Activated T-helper 1 cell treated with anti-CD3 and anti-CD28 coated beads, Interleukin-12 subunit alpha, Interleukin-12 subunit beta, Interleukin-2, Interleukin-4 antibody, amounts not matched to agents 30 ng/mL and 10 ng/mL and 1 ng/mL, durations not matched to agents 14 hours and 24 hours and 36 hours (primary cell): Measurements from ENCODE around the gene ZNF148. TPM values are rescaled to one million over a fixed set of nuclear protein-coding genes. Genes with fewer than 3 reads are reported as not detected.
A peak's percentile ranks its signal among the peaks of the same experiment; 100 is the strongest.
"Not testable (repeated sequence)": the region's sequence is repeated elsewhere in the genome, so short reads cannot be mapped to it uniquely, and the experiment has no call there.

Experiments used
- DNase-seq: peaks from one replicate; pipeline ENCODE4 v3.0.0; 2021; ENCODE audit warnings: low spot score
- H3K27ac Mint-ChIP-seq: one replicate; pipeline ENCODE4 v1.8.0; 2021; ENCODE audit warnings: mild to moderate bottlenecking, mixed read lengths
- H3K27me3 Mint-ChIP-seq: one replicate; pipeline ENCODE4 v1.8.0; 2022; ENCODE audit warnings: mild to moderate bottlenecking, moderate library complexity, mixed read lengths; ENCODE audit not compliant: insufficient read depth
- H3K36me3 Mint-ChIP-seq: one replicate; pipeline ENCODE4 v1.8.0; 2021; ENCODE audit warnings: low read depth, mixed read lengths
- H3K4me1 Mint-ChIP-seq: one replicate; pipeline ENCODE4 v1.8.0; 2021; ENCODE audit warnings: low read depth, mixed read lengths
- H3K4me3 Mint-ChIP-seq: one replicate; pipeline ENCODE4 v1.8.0; 2021; ENCODE audit warnings: mild to moderate bottlenecking, moderate library complexity, mixed read lengths
- H3K9me3 Mint-ChIP-seq: one replicate; pipeline ENCODE4 v1.8.0; 2021; ENCODE audit warnings: mixed read lengths
- intact Hi-C: fragments of 100-400 bp; cut with micrococcal nuclease; formaldehyde crosslinking; loops from one replicate; pipeline ENCODE4 v1.15.1; 2024
- total RNA-seq: library from RNA; stranded (reverse); gene quantifications from 2 replicates; pipeline ENCODE4 v1.2.3, GENCODE V29; 2022

ZNF148 gene
- total RNA-seq, 1 donor from 2014 or later: 34.7 TPM

DNA sequence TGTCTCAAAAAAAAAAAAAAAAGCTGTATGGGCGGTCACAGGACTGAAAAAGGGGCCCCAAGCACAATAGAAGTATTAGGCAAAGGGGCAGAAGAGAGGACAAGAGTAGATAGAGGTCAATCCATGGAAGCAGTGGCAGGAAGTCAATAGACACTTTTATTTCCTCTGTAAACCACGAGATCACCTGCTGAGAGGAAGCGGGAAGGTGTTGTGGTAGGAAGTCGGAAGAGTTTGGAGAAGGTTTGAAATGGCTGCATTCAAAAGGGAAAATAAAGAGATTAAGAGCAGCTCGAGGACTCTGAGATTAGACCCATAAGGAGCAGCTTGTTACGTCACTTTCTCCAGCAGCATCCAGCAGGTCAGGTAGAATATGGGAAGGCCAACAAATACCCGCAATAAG lies 14.2 kb upstream of the ZNF148 start:
- intact Hi-C loops: no loop called here
- Mint-ChIP-seq H3K27ac (no peak overlapping the region), H3K27me3 (peaks cover 13% of the 10 kb centered on the region), H3K9me3 (no peaks in the 10 kb centered on the region), H3K36me3 (no peaks in the 10 kb centered on the region), H3K4me3 (no peak overlapping the region), H3K4me1 (peaks cover 10% of the 10 kb centered on the region)
- DNase-seq: no peak

DNA sequence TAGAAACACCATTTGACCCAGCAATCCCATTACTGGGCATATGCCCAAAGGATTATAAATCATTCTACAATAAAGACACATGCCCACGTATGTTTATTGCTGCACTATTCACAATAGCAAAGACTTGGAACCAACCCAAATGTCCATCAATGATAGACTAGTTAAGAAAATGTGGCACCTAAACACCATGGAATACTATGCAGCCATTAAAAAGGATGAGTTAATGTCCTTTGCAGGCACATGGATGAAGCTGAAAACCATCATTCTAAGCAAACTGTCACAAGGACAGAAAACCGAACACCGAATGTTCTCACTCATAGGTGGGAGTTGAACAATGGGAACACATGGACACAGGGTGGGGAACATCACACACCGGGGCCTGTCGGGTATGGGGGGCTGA lies 13.2 kb upstream of the ZNF148 start:
- intact Hi-C loops: not testable (repeated sequence)

DNA sequence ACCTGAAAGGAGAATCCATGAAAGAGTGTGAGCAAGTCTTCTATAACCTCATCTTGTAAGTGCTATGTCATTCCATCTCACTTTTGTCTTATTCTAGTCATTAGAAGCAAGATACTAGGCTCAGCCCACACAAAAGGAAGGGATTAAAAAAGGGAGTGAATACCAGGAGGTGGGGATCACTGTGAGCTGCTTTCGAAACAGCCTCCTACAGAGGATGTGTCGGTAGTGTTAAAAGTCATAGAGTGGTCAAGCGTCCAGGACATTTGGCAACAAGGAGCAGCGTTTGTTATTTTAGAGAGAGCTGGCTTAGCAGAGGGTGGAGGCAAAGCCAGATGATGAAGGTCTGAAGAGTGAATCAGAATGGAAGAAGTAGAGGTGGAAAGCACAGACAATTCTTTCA lies 11.7 kb upstream of the ZNF148 start:
- DNase-seq: no peak
- no peaks in the 10 kb centered on the region for H3K9me3 Mint-ChIP-seq
- no peak overlapping the region for H3K27ac Mint-ChIP-seq
- intact Hi-C loops: no loop called here
- no peak overlapping the region for H3K4me3 Mint-ChIP-seq
- H3K36me3 Mint-ChIP-seq: no peaks in the 10 kb centered on the region
- H3K27me3 Mint-ChIP-seq: peaks cover 20% of the 10 kb centered on the region
- peaks cover 15% of the 10 kb centered on the region for H3K4me1 Mint-ChIP-seq

More for the DNA sequence above, 13.2 kb upstream of the ZNF148 start:
- H3K4me1 Mint-ChIP-seq, H3K27ac Mint-ChIP-seq, H3K36me3 Mint-ChIP-seq, H3K9me3 Mint-ChIP-seq, H3K4me3 Mint-ChIP-seq, DNase-seq: not testable (repeated sequence)
- peaks cover 16% of the 10 kb centered on the region for H3K27me3 Mint-ChIP-seq

DNA sequence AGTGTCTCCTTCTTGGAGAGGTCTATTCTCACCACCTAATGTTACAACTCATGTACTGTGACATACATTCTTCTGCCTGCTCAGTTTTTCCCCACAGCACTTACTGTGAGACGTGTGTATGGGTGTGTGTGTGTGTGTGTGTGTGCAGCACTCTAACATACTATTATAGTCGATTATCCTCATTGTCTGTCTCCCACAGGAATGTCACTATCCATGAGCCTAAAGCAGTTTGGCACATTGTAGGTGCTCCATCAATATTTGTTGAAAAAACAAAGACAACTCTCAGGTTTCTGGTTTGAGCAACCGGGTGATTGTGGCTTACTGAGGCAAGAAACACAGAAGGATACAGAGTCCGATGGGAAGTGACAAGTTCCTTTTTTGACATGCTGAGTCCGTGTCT lies 8.6 kb upstream of the ZNF148 start:
- H3K27ac Mint-ChIP-seq: no peak overlapping the region
- no peak for DNase-seq

GRCh38 chr3:125382298-125382697 lies 7.2 kb upstream of the ZNF148 start:
- H3K27me3 Mint-ChIP-seq: peaks cover 14% of the 10 kb centered on the region
- intact Hi-C loops: no loop called here
- no peaks in the 10 kb centered on the region for H3K36me3 Mint-ChIP-seq
- H3K4me1 Mint-ChIP-seq: peaks cover 11% of the 10 kb centered on the region
- no peak for DNase-seq
- no peak overlapping the region for H3K27ac Mint-ChIP-seq
- H3K4me3 Mint-ChIP-seq: no peak overlapping the region
- no peaks in the 10 kb centered on the region for H3K9me3 Mint-ChIP-seq

More for the DNA sequence above, 8.6 kb upstream of the ZNF148 start:
- Mint-ChIP-seq H3K4me1 (peaks cover 11% of the 10 kb centered on the region), H3K27me3 (peaks cover 14% of the 10 kb centered on the region), H3K9me3 (no peaks in the 10 kb centered on the region), H3K36me3 (no peaks in the 10 kb centered on the region), H3K4me3 (no peak overlapping the region)
- intact Hi-C loops: no loop called here

DNA sequence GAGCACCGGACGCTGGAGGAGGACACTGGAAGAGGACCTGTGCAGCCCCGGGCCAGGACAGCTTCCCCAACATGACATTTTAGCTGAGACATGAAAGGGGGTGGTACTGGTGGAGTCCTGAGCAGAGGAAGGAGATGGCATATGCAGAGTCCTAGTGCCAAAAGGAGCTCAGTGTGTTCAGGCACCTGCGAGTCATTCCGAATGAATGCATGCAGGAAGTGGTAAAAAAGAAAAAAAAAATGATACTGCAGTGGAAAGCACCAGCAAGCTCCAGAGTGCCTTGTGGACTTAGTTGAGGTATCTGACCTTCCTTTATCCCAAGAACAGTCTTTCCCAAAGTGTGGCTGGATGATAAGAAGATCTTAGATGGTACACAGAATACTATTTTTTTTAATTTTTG lies 6.6 kb upstream of the ZNF148 start:
- Mint-ChIP-seq H3K4me1 (peaks cover 11% of the 10 kb centered on the region), H3K27me3 (peaks cover 14% of the 10 kb centered on the region), H3K9me3 (no peaks in the 10 kb centered on the region), H3K27ac (peak overlapping the region; percentile 55), H3K4me3 (no peak overlapping the region), H3K36me3 (no peaks in the 10 kb centered on the region)
- intact Hi-C loops: no loop called here
- peak; percentile 24 for DNase-seq

GRCh38 chr3:125381314-125381713 lies 6.2 kb upstream of the ZNF148 start:
- Mint-ChIP-seq H3K4me3 (no peak overlapping the region), H3K36me3 (no peaks in the 10 kb centered on the region), H3K27ac (peak overlapping the region; percentile 21), H3K27me3 (peaks cover 14% of the 10 kb centered on the region), H3K4me1 (peaks cover 11% of the 10 kb centered on the region), H3K9me3 (no peaks in the 10 kb centered on the region)
- intact Hi-C loops: no loop called here
- DNase-seq: no peak

DNA sequence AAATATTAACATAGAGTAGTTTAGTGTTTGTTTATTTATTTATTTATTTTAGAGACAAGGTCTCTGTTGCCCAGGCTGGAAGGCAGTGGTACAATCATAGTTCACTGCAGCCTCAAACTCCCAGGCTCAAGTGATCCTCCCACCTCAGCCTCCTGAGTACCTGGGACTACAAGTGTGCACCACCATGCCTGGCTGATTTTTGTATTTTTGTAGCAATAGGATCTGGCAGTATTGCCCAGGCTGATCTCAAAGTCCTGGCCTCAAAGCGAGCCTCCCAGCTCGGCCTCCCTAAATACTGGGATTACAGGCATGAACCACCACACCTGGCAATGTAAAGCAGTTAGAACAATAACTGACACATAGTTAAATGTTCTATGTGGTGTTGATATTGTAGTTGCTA lies 4.4 kb upstream of the ZNF148 start:
- Mint-ChIP-seq H3K27me3 (peaks cover 10% of the 10 kb centered on the region), H3K27ac (no peak overlapping the region), H3K4me1 (peaks cover 22% of the 10 kb centered on the region), H3K36me3 (peaks cover under 1% of the 10 kb centered on the region), H3K4me3 (no peak overlapping the region), H3K9me3 (no peaks in the 10 kb centered on the region)
- intact Hi-C loops: loop anchor here (5.0 to 10.0 kb wide), 4 partner anchors 147 to 645 kb away; partner anchors contain the start of gene UMPS
- no peak for DNase-seq

GRCh38 chr3:125378762-125379161 lies 3.6 kb upstream of the ZNF148 start:
- intact Hi-C loops: loop anchor here (5.0 to 10.0 kb wide), 4 partner anchors 146 to 644 kb away; partner anchors contain the start of gene UMPS
- Mint-ChIP-seq H3K27me3 (peaks cover 7% of the 10 kb centered on the region), H3K9me3 (no peaks in the 10 kb centered on the region), H3K4me3 (no peak overlapping the region), H3K27ac (no peak overlapping the region), H3K36me3 (peaks cover 3% of the 10 kb centered on the region), H3K4me1 (peaks cover 30% of the 10 kb centered on the region)
- no peak for DNase-seq

DNA sequence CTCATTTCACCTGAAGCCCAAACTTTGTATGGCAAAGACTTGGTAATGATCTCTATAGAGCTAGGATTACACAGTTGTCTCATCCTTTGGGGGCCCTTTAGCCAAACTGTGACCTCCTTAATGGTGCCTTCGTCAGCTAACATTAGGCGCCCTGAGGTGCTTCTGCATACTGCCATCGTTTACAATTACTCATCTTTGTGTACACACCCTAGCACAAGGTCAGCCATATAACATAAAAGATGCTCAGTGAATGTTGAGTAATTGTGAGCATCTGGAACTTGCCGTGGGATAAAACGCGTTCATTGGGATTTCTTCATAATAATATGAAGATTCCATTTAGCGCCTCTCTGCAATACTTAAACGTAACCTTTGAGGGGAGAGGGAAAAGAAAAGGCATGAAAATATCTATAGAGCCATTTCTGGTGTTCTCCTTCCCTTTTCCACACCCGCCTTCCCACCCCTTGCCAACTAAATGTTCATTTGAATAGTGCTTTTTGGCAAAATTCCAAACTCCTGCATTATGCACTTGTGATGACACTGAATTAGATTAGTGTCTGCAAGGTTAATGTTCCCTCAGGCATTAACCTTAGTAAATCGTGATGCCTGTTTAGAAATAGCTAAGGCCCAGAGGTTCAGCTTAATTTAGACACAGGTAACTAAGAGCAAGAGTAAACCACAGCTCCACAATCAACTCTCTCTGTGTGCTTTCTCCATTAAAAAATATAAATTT lies 990 bp upstream of the ZNF148 start:
- H3K4me1 Mint-ChIP-seq: peaks cover 26% of the 10 kb centered on the region
- intact Hi-C loops: loop anchor here (1.0 to 10.0 kb wide), 12 partner anchors 19 to 1791 kb away; partner anchors contain the start of genes HACD2, OSBPL11, SNX4 and UMPS
- H3K27me3 Mint-ChIP-seq: no peaks in the 10 kb centered on the region
- peak overlapping the region; percentile 99 for H3K4me3 Mint-ChIP-seq
- no peaks in the 10 kb centered on the region for H3K9me3 Mint-ChIP-seq
- DNase-seq: no peak
- peak overlapping the region; percentile 95 for H3K27ac Mint-ChIP-seq
- peaks cover 7% of the 10 kb centered on the region for H3K36me3 Mint-ChIP-seq

GRCh38 chr3:125374501-125374995 lies 577 bp downstream of the ZNF148 start:
- H3K36me3 Mint-ChIP-seq: peaks cover 9% of the 10 kb centered on the region
- peak overlapping the region; percentile 82 for H3K27ac Mint-ChIP-seq
- H3K9me3 Mint-ChIP-seq: no peaks in the 10 kb centered on the region
- H3K4me3 Mint-ChIP-seq: peak overlapping the region; percentile 99
- H3K27me3 Mint-ChIP-seq: no peaks in the 10 kb centered on the region
- H3K4me1 Mint-ChIP-seq: peaks cover 36% of the 10 kb centered on the region
- intact Hi-C loops: loop anchor here (2.0 to 10.0 kb wide), 5 partner anchors 64 to 1790 kb away; partner anchors contain the start of genes HACD2, SNX4 and UMPS
- DNase-seq: peak; percentile 17

GRCh38 chr3:125367403-125368230 lies 7.5 kb downstream of the ZNF148 start:
- Mint-ChIP-seq H3K27me3 (no peaks in the 10 kb centered on the region), H3K36me3 (peaks cover 12% of the 10 kb centered on the region), H3K4me1 (peaks cover 33% of the 10 kb centered on the region), H3K9me3 (no peaks in the 10 kb centered on the region), H3K27ac (no peak overlapping the region), H3K4me3 (no peak overlapping the region)
- intact Hi-C loops: no loop called here
- no peak for DNase-seq

- Mint-ChIP-seq H3K27ac (no peak overlapping the region), H3K4me3 (no peak overlapping the region), H3K4me1 (peaks cover 33% of the 10 kb centered on the region), H3K9me3 (no peaks in the 10 kb centered on the region), H3K27me3 (no peaks in the 10 kb centered on the region), H3K36me3 (peaks cover 8% of the 10 kb centered on the region)
- no peak for DNase-seq
- intact Hi-C loops: no loop called here
Observed at GRCh38 chr3:125366132-125366531, 9.0 kb downstream of the ZNF148 start.
